A172 (cell line): ENCODE results near the gene ID2. TPM values are rescaled to one million over a fixed set of nuclear protein-coding genes. Genes with fewer than 3 reads are reported as not detected.
"Not testable (repeated sequence)": the region's sequence is repeated elsewhere in the genome, so short reads cannot be mapped to it uniquely, and the experiment has no call there.

Experiments
- DNase-seq: peaks from one replicate; pipeline ENCODE4 v3.0.0-alpha.2; 2015; ENCODE audit warnings: low spot score
- total RNA-seq: library from RNA; depleted of rRNA; stranded (reverse); fragments of >200 nt; shearing (Covaris generic); gene quantifications from 2 replicates; pipeline ENCODE4 v1.2.3, GENCODE V29; 2014

Gene ID2
- total RNA-seq, 1 experiment from 2014 or later, result 98.8 TPM

DNA sequence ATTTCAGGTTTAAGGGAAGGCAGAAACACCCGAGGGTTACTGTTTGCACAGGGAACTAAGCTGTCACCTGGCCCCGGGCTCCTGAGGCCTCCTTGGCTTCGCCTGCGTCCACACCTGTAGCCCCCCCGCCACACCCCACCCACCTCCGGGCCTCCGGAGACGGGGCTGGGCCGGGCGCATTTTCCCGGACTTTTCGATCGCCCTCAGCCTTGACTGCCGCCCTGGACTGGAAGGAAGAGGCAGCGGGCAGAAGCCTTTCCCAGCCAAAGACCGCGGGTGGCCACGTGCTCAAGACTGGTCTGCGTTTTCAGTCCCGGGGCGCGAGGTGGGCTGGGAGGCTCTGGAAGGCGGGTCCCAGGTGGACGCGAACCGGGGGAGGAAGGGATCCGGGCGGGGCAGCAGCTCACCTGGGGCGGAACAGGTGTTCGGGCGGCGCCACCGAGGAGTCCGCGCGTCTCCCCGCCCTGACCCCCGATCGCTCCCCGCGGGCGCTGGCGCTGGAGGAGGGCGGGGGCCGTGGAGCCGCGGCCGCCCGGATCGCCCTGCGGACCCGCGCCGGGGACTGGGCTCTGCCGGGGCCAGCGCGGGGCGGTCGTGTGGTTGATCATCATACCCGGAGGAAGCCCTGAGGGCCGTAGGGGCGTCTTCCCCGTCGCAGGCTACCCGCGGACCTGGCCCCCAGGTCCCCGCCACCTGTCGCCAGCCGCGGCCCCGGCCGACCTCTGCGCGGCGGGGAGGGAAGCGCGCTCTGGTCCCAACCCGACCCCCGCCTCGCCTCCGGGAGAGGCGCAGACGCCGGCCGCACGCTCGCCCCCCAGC lies 3.2 kb downstream of the ID2 start:
- peak; percentile 16 for DNase-seq

DNA sequence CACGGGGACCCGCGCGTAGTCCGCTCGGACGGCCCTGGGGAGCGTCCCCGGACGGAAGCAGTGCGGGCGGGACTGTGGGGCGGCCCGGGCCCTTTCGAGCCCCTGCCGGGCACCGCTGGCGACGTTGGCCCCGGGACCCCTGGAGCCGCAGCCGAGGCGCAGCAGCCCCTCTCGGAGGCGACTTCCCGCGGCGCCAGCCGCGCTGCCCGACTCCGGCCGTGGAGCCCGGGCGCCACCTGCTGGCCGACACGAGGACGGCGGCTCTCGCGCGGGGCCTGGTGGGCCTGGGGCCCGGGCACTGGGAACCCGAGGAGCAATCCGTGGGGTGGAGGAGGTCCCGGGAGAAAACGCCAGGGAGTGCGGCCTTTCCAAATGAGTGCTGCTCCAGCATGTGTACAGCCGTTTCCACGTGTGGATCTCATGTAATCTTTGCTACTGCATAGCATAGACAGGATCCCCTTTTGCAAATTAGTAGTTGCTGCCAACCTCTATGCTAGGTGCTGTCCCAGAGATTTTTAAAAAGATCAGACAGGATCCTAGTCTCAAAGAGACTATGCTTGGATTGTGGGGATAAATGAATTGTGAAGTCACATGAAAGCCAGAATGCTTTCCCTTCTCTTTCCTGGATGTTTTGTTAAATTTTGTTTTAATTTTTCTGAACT lies 4.0 kb downstream of the ID2 start:
- DNase-seq, result no peak

DNA sequence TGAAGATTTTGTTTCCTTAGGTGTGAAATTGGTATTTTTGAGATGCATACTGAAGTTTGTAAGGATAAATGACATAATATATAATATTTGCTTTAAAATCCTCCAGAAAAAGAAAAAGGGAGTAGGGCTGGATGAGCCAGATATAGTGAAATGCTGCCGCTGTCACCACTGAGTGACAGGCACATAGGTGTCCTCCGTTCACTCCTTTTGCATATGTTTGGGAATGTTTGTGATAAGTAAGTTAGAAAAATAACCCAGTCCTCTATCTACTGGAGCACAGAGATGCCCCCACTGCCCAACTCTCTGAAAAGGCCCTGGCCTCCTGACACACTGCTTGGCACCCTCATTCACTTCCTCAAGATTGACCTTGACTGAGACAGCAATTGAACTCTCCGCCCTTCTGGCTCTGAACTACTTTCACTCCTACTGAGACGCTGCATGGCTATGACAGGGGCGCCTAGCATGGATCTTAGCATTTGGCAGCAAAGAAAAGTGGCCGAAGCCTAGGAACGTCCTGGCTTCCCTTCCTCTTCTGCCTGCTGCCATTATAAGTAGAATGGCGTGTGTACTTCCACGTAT lies 10.1 kb downstream of the ID2 start:
- DNase-seq, result no peak

DNA sequence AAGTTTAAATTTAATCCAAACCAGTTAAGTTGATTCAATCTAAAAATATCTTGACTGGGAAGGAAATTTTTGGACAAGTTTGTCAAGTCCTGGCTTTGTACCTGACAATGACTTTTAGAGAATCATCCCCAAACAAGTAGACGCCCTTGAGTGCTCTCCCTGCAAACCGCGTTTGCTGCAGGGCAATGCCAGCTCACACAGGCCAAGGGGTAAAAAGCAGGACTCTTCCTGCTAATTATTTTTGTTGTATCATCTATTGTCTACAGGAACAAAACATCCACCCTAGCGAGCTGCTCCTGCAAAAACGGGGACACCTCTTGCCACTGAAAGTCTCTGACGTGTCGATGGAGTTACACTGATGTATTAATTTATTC lies 10.9 kb downstream of the ID2 start:
- DNase-seq, result no peak

DNA sequence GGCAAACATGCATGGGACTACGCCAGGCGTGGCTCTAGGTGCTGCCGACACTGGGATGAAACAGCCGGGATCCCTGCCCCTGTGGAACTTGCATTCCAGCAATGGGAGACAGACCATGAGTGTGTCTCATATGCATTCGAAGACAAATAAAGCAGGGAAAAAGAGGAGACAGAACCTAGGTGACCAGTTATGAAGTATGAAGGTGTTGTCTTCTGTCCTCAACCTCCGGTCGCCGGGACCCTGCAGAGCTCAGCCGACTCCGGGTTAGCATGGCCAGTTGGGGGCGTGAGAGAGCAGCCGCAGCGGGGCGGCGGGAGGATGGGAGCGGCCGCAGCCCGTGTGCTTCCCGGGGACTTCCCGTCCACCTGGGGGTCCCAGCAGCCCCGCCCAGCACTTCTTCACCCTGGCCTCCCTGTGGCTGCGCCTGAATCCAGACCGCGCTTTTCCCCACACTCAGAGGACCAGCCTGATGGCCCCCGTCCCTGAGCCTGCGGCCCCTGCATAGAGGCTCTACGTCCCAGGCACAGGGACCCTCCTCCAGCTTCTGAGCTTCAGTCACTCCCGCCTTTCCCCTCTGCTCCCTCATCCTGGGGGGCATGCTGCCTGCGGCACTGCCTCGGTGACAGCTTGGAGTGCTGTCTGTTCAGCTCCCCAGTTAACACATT lies 11.4 kb downstream of the ID2 start:
- DNase-seq, result no peak

DNA sequence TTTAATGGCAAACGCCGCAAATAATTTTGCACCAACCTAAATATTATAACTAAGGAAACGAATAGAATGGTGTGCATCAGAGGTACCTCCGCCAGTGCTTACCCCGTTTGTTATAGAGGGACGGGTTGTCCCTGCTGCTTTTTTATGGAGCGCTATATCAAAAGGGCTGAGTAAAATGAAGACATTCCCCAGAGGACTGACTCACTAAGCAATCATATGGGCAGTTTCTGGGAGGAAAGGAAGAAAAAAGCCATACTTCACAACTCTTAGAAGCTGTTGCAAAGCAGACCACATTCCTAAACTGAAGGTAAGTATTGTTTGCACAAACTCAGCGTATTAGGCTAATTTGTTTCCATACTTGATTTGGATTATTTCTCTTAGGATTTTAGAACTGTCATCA lies 12.9 kb downstream of the ID2 start:
- peak; percentile 57 for DNase-seq

DNA sequence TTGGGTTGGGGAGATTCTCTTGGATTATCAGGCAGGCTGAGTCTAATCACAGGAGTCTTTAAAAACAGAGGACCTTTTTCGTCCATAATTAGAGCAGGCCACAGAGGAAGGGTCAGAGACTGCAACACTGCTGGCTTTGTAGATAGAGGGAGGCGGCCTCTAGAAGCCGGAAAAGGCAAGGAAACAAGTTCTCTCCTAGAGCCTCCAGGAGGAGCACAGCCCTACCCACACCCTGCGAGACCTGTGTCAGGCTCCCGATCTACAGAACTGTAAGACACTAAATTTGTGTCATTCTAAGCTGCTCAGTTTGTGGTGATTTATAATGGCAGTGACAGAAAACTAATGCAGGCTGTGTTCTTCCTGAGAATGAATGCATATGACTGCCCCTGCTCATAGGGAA lies 15.3 kb downstream of the ID2 start:
- no peak for DNase-seq

DNA sequence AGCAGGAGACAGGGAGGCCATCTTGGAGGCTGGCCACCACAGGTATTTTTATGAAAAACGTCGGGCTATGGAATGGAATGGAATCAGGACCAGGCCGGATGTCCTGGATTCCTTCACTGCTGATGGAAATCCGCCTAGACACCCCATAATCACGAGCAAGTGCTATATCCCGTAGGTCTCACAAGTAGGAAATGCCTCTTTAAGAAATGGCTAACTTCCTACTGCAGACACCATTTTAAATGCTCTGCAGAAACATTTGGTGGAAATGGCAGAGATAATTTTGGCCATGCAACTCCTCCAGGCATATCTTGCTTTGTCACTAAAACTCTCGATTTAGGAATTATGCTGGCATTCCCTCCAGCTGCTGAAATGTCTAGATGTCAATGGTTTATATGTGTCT lies 18.0 kb downstream of the ID2 start:
- DNase-seq, result no peak

DNA sequence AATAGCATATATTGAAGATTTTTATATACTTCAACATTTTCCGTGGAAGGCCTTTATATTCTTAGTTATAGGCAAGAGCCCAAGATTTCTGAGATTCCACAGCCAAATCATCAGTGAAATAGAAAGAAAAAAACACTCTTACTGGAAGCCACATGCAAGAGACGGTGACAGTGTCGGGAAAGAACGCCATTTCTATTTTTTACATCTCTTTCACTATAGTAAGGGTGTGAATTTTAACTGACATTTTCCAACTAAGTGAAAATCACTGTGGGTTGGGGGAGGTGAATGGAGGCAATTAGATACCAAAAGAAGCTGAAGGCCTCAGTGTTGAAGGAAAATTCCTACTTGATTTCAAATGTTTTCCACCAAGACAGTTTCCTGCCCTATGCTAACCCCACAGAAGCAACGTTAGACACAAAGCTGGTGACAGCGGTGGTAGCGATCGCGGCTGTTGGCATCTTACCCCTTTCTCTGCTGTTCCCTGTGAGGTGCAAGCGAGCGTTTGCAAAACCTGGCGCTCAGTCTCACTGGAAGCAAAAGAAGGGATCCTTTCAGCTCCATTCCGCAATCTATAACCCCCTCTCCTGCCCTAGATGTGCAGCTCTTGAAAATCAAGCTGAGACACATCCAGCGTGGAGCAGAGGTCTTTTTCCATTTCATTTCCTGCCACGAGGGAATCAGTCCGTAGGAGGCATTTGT lies 20.0 kb downstream of the ID2 start:
- no peak for DNase-seq

DNA sequence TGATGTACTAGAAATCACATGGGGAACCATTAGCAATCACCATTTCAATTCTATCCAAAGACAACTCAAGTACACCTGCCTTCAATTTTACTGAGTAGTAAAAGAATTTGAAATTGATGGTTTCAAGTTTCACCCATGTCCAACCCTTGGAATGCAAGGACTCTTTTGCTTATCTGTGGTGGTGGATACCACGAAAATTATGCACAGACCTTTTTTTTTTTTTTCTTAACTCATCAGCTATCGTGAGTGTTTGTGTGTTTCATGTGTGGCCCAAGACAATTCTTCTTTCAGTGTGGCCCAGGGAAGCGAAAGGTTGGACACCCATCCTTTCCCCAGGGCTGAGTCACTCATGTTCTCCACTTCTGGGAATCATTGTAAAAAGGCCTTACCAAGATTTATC lies 23.1 kb downstream of the ID2 start:
- no peak for DNase-seq

DNA sequence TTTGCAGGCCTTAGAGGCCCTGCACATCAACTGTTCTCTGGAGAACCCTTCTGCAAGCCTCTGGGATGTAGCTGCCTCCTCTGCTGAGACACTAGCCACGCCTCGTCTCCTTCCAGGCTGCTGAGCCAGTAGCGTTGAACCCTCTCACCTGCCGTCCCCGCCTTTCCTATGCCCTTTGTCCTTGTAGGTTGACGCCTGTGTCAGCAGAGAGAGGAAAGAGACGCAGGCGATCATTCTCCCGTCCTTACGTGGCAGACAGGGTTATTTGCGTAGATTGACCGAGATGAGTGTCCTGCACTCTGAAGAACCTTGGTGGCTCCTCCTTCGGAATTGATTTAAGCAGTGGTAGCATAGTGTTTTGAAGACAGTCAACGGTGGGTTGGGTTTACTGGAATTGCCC lies 27.8 kb downstream of the ID2 start:
- DNase-seq, result no peak

DNA sequence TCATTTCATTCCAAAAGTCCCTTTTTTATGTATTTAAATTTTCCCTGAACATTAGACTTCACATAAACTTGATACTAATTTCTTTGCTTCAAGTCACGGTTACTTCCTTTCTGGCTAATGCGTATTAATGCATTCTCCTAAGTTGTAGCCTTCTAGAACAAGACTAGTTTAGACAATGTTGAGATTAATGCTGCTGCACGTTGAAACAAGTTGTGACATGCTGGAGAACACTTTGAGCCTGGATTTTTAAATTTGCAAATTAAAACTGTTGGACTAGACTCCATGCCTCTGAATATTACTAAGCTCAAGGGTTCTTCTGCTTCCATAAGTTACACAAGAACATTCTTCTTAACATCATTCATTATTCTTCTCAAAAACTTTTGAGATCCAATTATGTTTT lies 29.1 kb downstream of the ID2 start:
- no peak for DNase-seq

DNA sequence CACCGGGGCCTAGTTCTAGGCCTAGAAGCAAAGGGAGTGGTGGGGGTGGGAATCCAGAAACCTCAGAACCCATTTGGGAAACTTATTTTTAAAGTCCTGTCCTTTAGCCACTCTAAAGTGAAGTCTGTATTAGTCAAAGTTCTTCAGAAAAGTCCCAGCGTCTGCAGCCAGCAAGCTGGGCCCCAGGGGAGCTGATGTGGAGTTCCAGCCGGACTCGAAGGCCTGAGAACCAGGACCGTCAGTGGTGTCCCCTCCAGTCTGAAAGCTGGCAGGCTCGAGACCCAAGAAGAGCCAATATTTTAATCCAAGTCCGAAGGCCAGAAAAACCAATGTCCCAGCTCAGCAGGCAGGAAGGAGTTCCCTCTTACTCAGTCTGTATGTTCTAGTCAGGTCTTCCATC lies 32.4 kb downstream of the ID2 start:
- DNase-seq, result no peak

DNA sequence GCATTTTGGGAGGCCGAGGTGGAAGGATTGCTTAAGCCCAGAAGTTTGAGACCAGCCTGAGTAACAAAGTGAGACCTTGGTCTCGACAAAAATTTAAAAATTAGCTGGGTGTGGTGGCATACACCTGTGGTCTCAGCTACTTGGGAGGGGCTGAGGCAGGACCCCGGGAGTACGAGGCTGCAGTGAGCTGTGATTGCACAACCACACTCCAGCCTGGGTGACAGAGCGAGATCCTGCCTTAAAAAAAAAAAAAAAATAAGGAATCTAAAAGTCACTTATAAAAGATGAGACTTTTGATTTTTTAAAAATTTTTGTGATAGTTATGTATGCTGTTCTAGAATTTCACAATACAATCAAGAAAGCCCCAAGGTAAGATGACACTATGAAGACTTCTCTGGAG lies 33.1 kb downstream of the ID2 start:
- no peak for DNase-seq

DNA sequence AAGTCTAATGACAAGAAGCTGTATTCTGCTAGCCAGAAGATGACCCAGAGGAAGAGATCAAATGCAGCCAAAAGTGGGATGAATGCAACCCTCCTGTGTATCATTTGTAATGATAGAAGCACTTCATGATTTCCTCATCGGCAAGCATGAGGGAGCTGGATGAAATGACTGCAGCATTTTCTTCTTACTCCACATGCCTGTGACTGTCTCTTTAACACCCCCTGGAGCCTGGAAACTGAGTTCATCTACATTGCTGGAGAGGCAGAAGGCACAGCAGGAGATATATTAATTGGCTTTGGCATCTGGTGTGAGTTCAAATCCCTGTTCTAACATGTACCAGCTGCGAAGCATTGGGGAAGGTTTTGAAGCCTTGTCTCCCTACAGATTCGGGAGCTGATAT lies 37.7 kb downstream of the ID2 start:
- DNase-seq, result no peak

DNA sequence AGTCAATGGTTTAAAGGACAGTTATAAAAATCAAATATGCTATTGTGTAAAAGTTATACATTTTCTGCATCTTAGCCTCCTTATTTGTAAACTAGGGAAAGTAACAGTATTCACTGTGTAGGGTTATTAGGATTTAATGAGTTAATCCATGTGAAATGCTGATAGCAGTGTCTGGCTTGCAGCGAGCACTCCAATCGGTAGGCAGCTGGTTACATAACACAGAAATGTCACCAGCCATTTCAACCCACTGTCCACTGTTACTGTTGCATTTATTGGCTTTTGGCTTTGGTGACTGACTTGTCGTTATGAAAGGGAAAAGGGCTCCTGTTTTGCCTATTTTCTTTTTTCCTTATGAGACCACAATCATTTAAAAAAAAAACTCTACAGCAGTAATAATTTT lies 38.9 kb downstream of the ID2 start:
- no peak for DNase-seq

DNA sequence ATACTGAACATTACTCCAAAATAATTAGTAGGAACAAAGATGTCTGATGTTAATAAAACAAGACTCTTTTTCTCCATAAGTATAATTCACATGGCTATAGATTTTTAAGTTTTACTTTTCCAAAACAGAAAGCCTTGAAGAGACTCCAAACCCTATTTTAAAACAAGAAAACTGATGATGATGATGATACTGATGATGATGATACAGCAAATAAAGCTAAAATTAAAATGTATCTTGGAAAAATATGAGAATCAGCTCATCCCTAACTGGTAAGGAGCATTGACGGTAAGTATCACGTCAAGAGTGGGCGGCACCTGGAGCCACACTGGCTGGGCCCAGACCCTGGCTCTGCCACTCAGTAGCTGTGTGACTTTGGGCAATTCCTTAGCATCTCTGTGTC lies 39.6 kb downstream of the ID2 start:
- DNase-seq, result no peak

DNA sequence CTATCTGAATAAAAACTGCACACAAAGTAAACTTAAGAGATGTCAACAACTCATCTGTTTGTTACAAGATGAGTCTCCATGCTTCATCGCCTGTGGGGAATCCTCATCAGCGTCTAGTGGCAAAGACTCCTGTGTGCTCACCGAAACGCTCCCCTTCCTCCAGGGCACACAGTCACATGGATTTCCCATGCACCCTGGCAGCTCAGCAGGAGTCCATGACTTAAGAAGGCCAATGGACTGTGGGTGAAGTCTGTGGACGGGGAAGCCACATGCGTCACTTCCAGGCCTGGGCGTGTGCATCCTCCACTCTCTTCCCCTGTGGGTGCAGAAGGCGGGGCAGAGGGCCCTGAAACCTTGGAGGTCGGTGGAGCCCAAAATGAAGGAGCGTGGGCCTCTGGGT lies 41.1 kb downstream of the ID2 start:
- DNase-seq, result no peak

DNA sequence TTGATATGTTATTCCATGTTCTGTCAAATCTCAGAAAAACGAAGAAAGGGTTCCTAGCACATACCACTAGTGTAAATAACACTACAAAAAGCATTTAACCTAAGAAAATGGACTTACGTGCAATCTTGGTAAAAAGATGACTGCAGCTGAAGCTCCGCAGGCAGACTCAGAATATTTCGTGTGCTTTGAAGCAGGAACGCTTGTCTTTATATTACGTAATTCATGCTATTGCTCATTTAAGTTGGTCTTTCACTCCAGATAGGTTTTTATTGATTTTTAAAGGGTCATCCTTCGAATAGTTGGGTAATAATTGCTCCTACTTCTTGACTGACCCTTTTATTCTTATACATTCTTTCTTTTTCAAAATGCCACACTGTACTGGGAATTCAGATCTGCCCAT lies 44.0 kb downstream of the ID2 start:
- no peak for DNase-seq

DNA sequence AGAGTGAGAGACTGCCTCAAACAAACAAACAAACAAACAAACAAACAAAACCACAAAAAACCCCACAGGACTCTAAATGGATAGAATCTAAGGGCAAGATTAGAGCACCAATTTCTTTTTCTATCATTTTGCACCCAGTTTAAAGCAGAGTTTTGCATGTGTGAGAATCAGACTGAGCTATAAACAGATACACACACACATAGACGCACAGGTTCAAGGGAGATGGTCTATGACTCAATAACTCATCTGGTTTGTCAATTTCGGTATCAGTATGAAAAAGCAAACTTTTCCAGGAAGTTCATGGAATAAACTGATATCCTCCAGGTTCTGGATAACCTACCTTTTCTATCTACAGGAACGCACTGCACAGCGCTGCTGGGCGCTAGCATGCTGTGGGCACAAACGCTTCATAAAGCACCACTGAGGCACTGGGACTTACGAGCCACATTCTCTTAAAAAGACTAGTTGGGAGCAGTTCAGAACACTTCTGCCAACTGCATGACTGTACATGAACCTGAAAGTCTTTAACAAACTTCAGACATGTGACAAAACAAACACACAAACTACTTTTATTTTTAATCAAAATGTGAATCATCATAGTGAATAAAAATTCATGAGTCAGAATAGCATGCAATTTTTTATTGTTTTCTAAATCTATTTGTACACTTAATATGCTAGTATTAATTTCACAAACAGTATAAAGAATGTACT lies 46.6 kb downstream of the ID2 start:
- no peak for DNase-seq

DNA sequence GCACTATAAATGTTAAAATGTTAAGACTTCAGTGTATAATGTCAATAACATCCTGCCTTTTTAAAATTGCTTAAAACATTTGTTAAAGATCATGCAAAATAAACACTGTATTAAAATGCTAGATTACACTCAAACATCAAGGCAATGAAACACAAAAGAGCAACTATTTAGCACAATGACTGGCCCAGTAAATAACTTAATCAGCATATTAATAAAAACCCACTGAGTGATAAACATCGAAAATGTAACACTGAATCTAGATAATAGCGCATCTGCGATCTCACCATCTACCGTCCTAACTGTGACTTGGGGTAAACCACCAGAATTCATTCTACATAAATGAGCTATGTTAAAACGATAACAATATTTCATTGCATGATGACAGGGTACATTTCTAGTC lies 47.2 kb downstream of the ID2 start:
- DNase-seq, result not testable (repeated sequence)

DNA sequence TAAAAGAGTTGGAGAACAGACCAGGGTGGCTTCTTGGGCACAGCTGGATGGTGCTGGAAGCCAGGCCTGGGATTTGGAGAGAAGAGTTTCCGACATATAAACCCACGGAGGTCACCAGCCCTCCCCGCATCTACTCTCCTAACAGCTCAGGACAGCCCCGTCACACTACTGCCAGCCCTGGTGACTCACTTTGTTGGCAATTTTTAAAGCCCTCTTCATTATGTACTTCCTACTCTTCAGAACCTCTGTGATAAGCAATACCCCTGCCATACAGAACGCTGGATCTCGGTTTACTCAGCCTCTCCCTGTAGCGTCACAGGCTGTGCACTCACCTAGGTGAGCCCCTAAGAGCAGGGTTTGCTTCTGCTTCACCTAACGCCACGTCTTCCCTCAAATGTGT lies 48.1 kb downstream of the ID2 start:
- peak; percentile 30 for DNase-seq
